Lung (tissue), 12 donors: Measurements from ENCODE around the gene DCLK1. TPM values are rescaled to one million over a fixed set of nuclear protein-coding genes. Genes with fewer than 3 reads are reported as not detected.

Experiments used
- ATAC-seq: fragments of 200-7000 bp; cut with Tn5 transposase; one replicate; pipeline ENCODE4 v1.9.1; 2020; ENCODE audit warnings: moderate number of reproducible peaks; ENCODE audit not compliant: insufficient read depth, low FRiP score
- DNase-seq, 3 donors: peaks; one replicate each; pipeline ENCODE4 v3.0.0-alpha.2; 2013 to 2017
- H3K27ac ChIP-seq, 2 donors: one replicate each; pipeline ENCODE4 v1.5.1; 2013; ENCODE audit warnings: mild to moderate bottlenecking in 2 of 2, moderate library complexity in 2 of 2, control low read depth in 1 of 2, inconsistent platforms in 1 of 2, low read depth in 1 of 2, low read length in 1 of 2
- H3K27me3 ChIP-seq, 3 donors: one replicate each; pipeline ENCODE4 v1.5.1; 2013; ENCODE audit warnings: low read length in 2 of 3; ENCODE audit not compliant: control insufficient read depth in 3 of 3, insufficient read depth in 3 of 3
- H3K36me3 ChIP-seq, 4 donors: one replicate each; pipeline ENCODE4 v1.5.1; 2013; ENCODE audit warnings: low read length in 4 of 4, mild to moderate bottlenecking in 1 of 4, moderate library complexity in 1 of 4; ENCODE audit not compliant: control insufficient read depth in 4 of 4, insufficient read depth in 4 of 4
- H3K4me1 ChIP-seq, 5 donors: one replicate each; pipeline ENCODE4 v1.5.1; 2013; ENCODE audit warnings: low read length in 5 of 5, mild to moderate bottlenecking in 2 of 5, moderate library complexity in 1 of 5; ENCODE audit not compliant: control insufficient read depth in 5 of 5, insufficient read depth in 5 of 5
- H3K4me3 ChIP-seq: one replicate; pipeline ENCODE4 v1.5.1; 2013; ENCODE audit warnings: mild to moderate bottlenecking, control low read depth, moderate library complexity
- H3K9ac ChIP-seq, 2 donors: one replicate each; pipeline ENCODE4 v1.5.1; 2013; ENCODE audit warnings: low read length in 2 of 2, control low read depth in 1 of 2; ENCODE audit not compliant: insufficient read depth in 1 of 2
- H3K9me3 ChIP-seq, 4 donors: one replicate each; pipeline ENCODE4 v1.5.1; 2013; ENCODE audit warnings: low read length in 3 of 4, mild to moderate bottlenecking in 1 of 4, moderate library complexity in 1 of 4; ENCODE audit not compliant: control insufficient read depth in 4 of 4, insufficient read depth in 3 of 4
- CTCF ChIP-seq: IDR thresholded peaks from 2 replicates; pipeline ENCODE4 v1.5.1; 2012; ENCODE audit warnings: mild to moderate bottlenecking; ENCODE audit errors: control extremely low read depth, extremely low read depth
- WGBS, 2 donors: extraction: QIAGEN DNeasy Blood & Tissue Kit; methylation state at CpG; one replicate each; pipeline ENCODE4 v1.1.7; 2013; 5-methylcytosine and 5-hydroxymethylcytosine counted together
- polyA plus RNA-seq, 2 donors: library from polyadenylated mRNA; stranded (reverse); fragments of 200-250 nt; gene quantifications; one replicate each; pipeline ENCODE4 v1.2.1, GENCODE V29; 2013
- total RNA-seq, 2 donors: library from RNA; depleted of rRNA in 1 of 2; stranded (reverse); fragments of >200 nt in 1 of 2; gene quantifications; one replicate each; pipeline ENCODE4 v1.2.1, GENCODE V29; 2014 to 2021
- donor health status: control.
- donor health status: control.
- donor health status: Bipolar disorder and iron deficiency.
- donor health status: healthy.
- donor health status: DM: yes; HTN: yes; CAD: no.

Gene DCLK1
- total and polyA plus RNA-seq, 4 donors = 1.2 to 23.5 (median 7.0) TPM

- Histone ChIP-seq H3K27ac (no peak overlapping the region), H3K9ac (no peak overlapping the region), H3K4me3 (no peak overlapping the region), H3K9me3 (no peaks in the 10 kb centered on the region), H3K36me3 (no peaks in the 10 kb centered on the region), H3K4me1 (peaks cover 0 to 5% (median 0%) of the 10 kb centered on the region in 5 donors), H3K27me3 (no peaks in the 10 kb centered on the region)
- 54 to 65% methylated on average over 5 of the region's 5 CpGs for WGBS, 2 donors
- DNase-seq = peak in 1 of 3 donors; percentile 57
- no peak for ATAC-seq
- no peak for TF ChIP-seq CTCF
Measured at GRCh38 chr13:36006894-36007675, 124.1 kb downstream of the DCLK1 start.

- ATAC-seq = peak; percentile 53
- no peak for TF ChIP-seq CTCF
Measured at GRCh38 chr13:36006347-36006746, 124.8 kb downstream of the DCLK1 start.

GRCh38 chr13:36001561-36001960 lies 129.6 kb downstream of the DCLK1 start:
- no peaks in the 10 kb centered on the region for H3K9me3 ChIP-seq
- no peak for ATAC-seq
- WGBS, 2 donors = 77 to 85% methylated on average over 2 of the region's 2 CpGs

More at GRCh38 chr13:36006347-36006746, 124.8 kb downstream of the DCLK1 start:
- H3K9ac ChIP-seq = no peak overlapping the region
- no peaks in the 10 kb centered on the region for H3K36me3 ChIP-seq
- DNase-seq = peak; percentile 53 to 87 (median 70)
- no peak overlapping the region for H3K4me3 ChIP-seq
- WGBS, 2 donors = 56 to 72% methylated on average over 4 of the region's 4 CpGs
- no peak overlapping the region for H3K27ac ChIP-seq
- H3K4me1 ChIP-seq = peaks cover 0 to 5% (median 0%) of the 10 kb centered on the region in 5 donors
- no peaks in the 10 kb centered on the region for H3K27me3 ChIP-seq
- H3K9me3 ChIP-seq = no peaks in the 10 kb centered on the region

More at GRCh38 chr13:36001561-36001960, 129.6 kb downstream of the DCLK1 start:
- DNase-seq = no peak
- Histone ChIP-seq H3K36me3 (no peaks in the 10 kb centered on the region), H3K9ac (no peak overlapping the region), H3K27ac (no peak overlapping the region), H3K4me3 (no peak overlapping the region), H3K27me3 (no peaks in the 10 kb centered on the region), H3K4me1 (peaks cover 0 to 5% (median 0%) of the 10 kb centered on the region in 5 donors)
- no peak for TF ChIP-seq CTCF
